K562 (cell line): ENCODE data around the gene HES5. TPM values are rescaled to one million over a fixed set of nuclear protein-coding genes. Genes with fewer than 3 reads are reported as not detected.

ENCODE experiments used
- FOSL1 ChIP-seq: fragments of 200-800 bp; sonication (Bioruptor generic); conservative IDR thresholded peaks from 2 replicates; pipeline ENCODE4 v1.6.1; 2016; ENCODE audit warnings: missing genetic modification characterization, missing compliant biosample characterization
- GTF2A2 ChIP-seq: IDR thresholded peaks from 2 replicates; pipeline ENCODE4 v1.6.1; 2016; ENCODE audit warnings: mild to moderate bottlenecking, missing genetic modification characterization, missing compliant biosample characterization
- HMGN3 ChIP-seq: IDR thresholded peaks from 2 replicates; pipeline ENCODE4 v1.6.1; 2011; ENCODE audit warnings: borderline replicate concordance, low read depth, mild to moderate bottlenecking, mixed read lengths, low read length; ENCODE audit not compliant: insufficient read length; ENCODE audit errors: extremely low read depth
- KDM5B ChIP-seq: fragments of 200-600 bp; sonication (generic); IDR thresholded peaks from 2 replicates; pipeline ENCODE4 v1.6.1; 2012; ENCODE audit warnings: low read depth, mild to moderate bottlenecking, moderate library complexity, low read length, control low read depth, inconsistent platforms; ENCODE audit not compliant: insufficient replicate concordance
- MYC ChIP-seq, 2 experiments: fragments of 250-450 bp in 1 of 2; sonication (Bioruptor Pico) in 1 of 2; IDR thresholded peaks; 2 replicates each; pipeline versions ENCODE4 v1.5.1 to v1.6.1; 2012 to 2021; ENCODE audit warnings: low read depth in 2 of 2, borderline replicate concordance in 1 of 2, improper control_type of control experiment in 1 of 2, low read length in 1 of 2, mild to moderate bottlenecking in 1 of 2, moderate library complexity in 1 of 2
- POLR2A ChIP-seq: fragments of 450-650 bp; conservative IDR thresholded peaks from 2 replicates; pipeline ENCODE4 v1.6.1; 2016
- POLR2G ChIP-seq: fragments of 200-400 bp; formaldehyde crosslinking; IDR thresholded peaks from 2 replicates; pipeline ENCODE4 v1.6.1; 2017; ENCODE audit warnings: low read depth, mild to moderate bottlenecking, antibody characterized with exemption, low read length, moderate library complexity
- SMARCA5 ChIP-seq: fragments of 450-650 bp; IDR thresholded peaks from 2 replicates; pipeline ENCODE4 v1.6.1; 2016
- SUPT5H ChIP-seq: fragments of 450-650 bp; IDR thresholded peaks from 2 replicates; pipeline ENCODE4 v1.6.1; 2016
- TCF7 ChIP-seq: sonication (generic); IDR thresholded peaks from 2 replicates; pipeline ENCODE4 v1.6.1; 2016; ENCODE audit warnings: antibody characterized with exemption, borderline replicate concordance
- ZNF124 ChIP-seq: sonication (generic); formaldehyde crosslinking; IDR thresholded peaks from 2 replicates; pipeline ENCODE4 v1.8.1; 2022; ENCODE audit warnings: missing genetic modification reagents
- ZNF695 ChIP-seq: fragments of 450-650 bp; formaldehyde crosslinking; IDR thresholded peaks from 2 replicates; pipeline ENCODE4 v1.4.0; 2020; ENCODE audit warnings: mild to moderate bottlenecking, moderate library complexity
- polyA plus RNA-seq, 8 experiments: library from polyadenylated mRNA; depleted of rRNA in 4 of 8; stranded (reverse) in 5 of 8; unstranded in 3 of 8; fragments of >200 nt; fragmentation: Nextera tagmentation in 2 of 8; fragmentation: Illumina TruSeq in 1 of 8; extraction: Ambion mirVana in 2 of 8; extraction: Trizol in 1 of 8; gene quantifications; 2 replicates each; pipeline versions ENCODE4 v1.2.1 to v1.2.3, GENCODE V29; 2011 to 2014; ENCODE audit warnings: inconsistent platforms in 1 of 8, missing spikeins in 1 of 8
- total RNA-seq, 7 experiments: library from RNA; depleted of rRNA in 6 of 7; stranded (reverse); fragments of >200 nt in 6 of 7; fragmentation: Illumina TruSeq in 2 of 7; extraction: Trizol in 2 of 7; gene quantifications; 2 replicates each; pipeline versions ENCODE4 v1.2.1 to v1.2.3, GENCODE V29; 2011 to 2021; ENCODE audit warnings: low replicate concordance in 1 of 7

Gene HES5
- total and polyA plus RNA-seq, 9 of the 15 experiments (the other 6 are each of a cell fraction or from before 2014, with no cell fraction given): not detected

DNA sequence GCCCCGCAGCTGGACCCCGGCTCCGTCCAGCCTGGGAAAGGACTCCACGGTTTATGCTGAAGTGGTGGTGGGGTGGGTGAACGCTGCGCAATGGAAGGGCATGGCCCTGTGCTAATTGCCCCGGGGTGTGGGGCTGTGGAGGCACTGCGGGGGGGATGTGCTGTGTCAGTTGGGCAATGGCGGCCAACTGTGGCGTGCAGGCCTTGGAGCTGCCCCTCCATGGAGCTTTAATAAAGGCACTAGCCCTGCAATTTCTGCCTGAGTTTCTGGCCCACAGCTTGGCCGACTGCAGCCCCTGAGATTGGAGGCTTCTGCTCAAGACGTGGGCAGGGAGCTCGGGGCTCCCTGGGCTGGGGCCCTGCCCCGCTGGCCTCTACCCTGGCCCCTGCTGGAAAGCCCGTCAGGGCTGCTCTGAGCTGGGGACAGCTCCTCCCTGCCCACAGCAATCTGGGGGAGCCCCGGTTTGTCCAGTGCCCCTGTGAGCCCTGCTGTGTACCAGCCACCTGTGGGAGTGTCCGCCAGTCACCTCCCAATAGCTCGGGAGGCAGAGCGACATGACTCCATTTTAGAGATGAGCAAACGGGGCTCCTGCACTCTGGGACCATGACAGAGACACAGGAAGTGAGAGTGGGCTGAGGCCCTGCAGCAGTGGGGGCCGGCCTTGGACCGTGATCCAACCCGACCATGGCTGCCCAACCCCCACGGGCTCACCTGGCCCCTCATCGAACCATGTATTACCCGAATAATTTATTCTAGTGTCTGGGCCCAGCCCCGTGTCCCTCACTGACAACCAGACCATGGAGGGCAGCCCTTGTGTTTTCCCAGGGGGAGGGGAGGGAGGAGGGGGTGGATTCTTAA, 17.4 kb upstream of the HES5 start (continued):
- TF ChIP-seq ZNF695 (CRISPR knock-in tag) (no peak), MYC (IDR thresholded peaks at IDR 0.05; ENCODE audit: low read depth, low read length) (no peak), MYC (CRISPR knock-in tag; IDR thresholded peaks at IDR 0.05; ENCODE audit: borderline replicate concordance, low read depth) (peak; percentile 37; the same call in 1 of the 2 replicates), FOSL1 (no peak), ZNF124 (CRISPR knock-in tag) (no peak), KDM5B (peak; percentile 64), POLR2A (peak; percentile 38), SUPT5H (peak; percentile 31; the same call in 1 of the 2 replicates), TCF7 (0 out of 2 replicates have a peak, but pooled peaks have one; percentile 13), GTF2A2 (tag) (no peak), SMARCA5 (0 out of 2 replicates have a peak, but pooled peaks have one; percentile 33), HMGN3 (peak; percentile 33), POLR2G (peak; percentile 50)
